K562 (cell line): ENCODE results near the gene DOCK4. TPM values are rescaled to one million over a fixed set of nuclear protein-coding genes. Genes with fewer than 3 reads are reported as not detected.

ENCODE experiments used
- ATAC-seq: fragments of 200-7000 bp; cut with Tn5 transposase; 3 replicates; pipeline ENCODE4 v1.9.1; 2020; ENCODE audit warnings: moderate library complexity
- BruUV-seq: library from RNA; stranded (reverse); fragments of 400-500 nt; replicated peaks from 2 replicates; lab custom pipeline; 2021; lab: Mats Ljungman, UMichigan
- CTCF ChIA-PET: fragments of 300-600 bp; formaldehyde crosslinking; extraction: SDS; loops from one replicate; lab custom pipeline; 2021; ENCODE audit warnings: low intra/inter-chr PET ratio; lab: Yijun Ruan, JAX
- POLR2A ChIA-PET: fragments of 300-600, 350-650 bp; sonication (Branson Sonifier 250); formaldehyde crosslinking; extraction: SDS; loops from one replicate; lab custom pipeline; 2021; ENCODE audit warnings: antibody characterized with exemption, inconsistent platforms; lab: Yijun Ruan, JAX
- DNase-seq, 4 experiments: peaks; one replicate each; pipeline versions ENCODE4 v3.0.0 to v3.0.0-alpha.2; 2011 to 2018; ENCODE audit warnings: low spot score in 3 of 4, mixed read lengths in 3 of 4; ENCODE audit errors: extremely low read depth in 1 of 4
- FAIRE-seq: peaks from 2 replicates; lab custom pipeline; 2011; peaks lifted over from hg19 to GRCh38; lab: Jason Lieb, UNC
- H2AFZ ChIP-seq: 2 replicates; pipeline ENCODE4 v1.6.0; 2011; ENCODE audit warnings: low read depth, low read length, control low read depth, inconsistent platforms
- H3K27ac ChIP-seq: fragments of 200-600 bp; 3 replicates; pipeline ENCODE4 v1.8.0; 2011; ENCODE audit warnings: low read depth, mild to moderate bottlenecking, control low read depth, inconsistent platforms, low read length, moderate library complexity, mixed read lengths; ENCODE audit errors: extremely low read depth
- H3K27me3 ChIP-seq, 2 experiments: fragments of 300-600 bp in 1 of 2; 2 replicates in 1 of 2; 3 replicates in 1 of 2; pipeline versions ENCODE4 v1.6.0 to v1.8.0; 2011; ENCODE audit warnings: inconsistent platforms in 2 of 2, low read length in 2 of 2, mild to moderate bottlenecking in 1 of 2, mixed read lengths in 1 of 2, moderate library complexity in 1 of 2; ENCODE audit not compliant: control insufficient read depth in 2 of 2, insufficient read depth in 2 of 2
- H3K36me3 ChIP-seq: fragments of 300-600 bp; 3 replicates; pipeline ENCODE4 v1.8.0; 2011; ENCODE audit warnings: mild to moderate bottlenecking, low read length, inconsistent platforms; ENCODE audit not compliant: control insufficient read depth, insufficient read depth
- H3K4me1 ChIP-seq, 2 experiments: fragments of 200-600 bp in 1 of 2; replicated peaks in 1 of 2; 2 replicates in 1 of 2; 3 replicates in 1 of 2; pipeline versions ENCODE4 v1.5.1 to v1.8.0; 2011; ENCODE audit warnings: inconsistent platforms in 2 of 2, low read length in 2 of 2, mild to moderate bottlenecking in 1 of 2, mixed read lengths in 1 of 2, moderate library complexity in 1 of 2; ENCODE audit not compliant: control insufficient read depth in 2 of 2, insufficient read depth in 2 of 2
- H3K4me2 ChIP-seq: 2 replicates; pipeline ENCODE4 v1.6.1; 2011; ENCODE audit warnings: low read length, control low read depth, inconsistent platforms, mixed read lengths; ENCODE audit not compliant: insufficient read depth
- H3K4me3 ChIP-seq: fragments of 200-600 bp; sonication (generic), shearing (Covaris generic); 2 replicates; pipeline ENCODE4 v1.5.1; 2016; ENCODE audit warnings: control low read depth, inconsistent platforms
- H3K79me2 ChIP-seq: fragments of 200-600 bp; 3 replicates; pipeline ENCODE4 v1.8.0; 2011; ENCODE audit warnings: low read length, inconsistent platforms; ENCODE audit not compliant: control insufficient read depth, insufficient read depth
- H3K9ac ChIP-seq, 2 experiments: 2 replicates each; pipeline versions ENCODE4 v1.6.0 to v1.6.1; 2011; ENCODE audit warnings: low read depth in 2 of 2, low read length in 2 of 2, control low read depth in 1 of 2, inconsistent platforms in 1 of 2, mild to moderate bottlenecking in 1 of 2, mixed read lengths in 1 of 2; ENCODE audit not compliant: insufficient read depth in 1 of 2
- H3K9me1 ChIP-seq: one replicate; pipeline ENCODE4 v1.6.0; 2011; ENCODE audit warnings: inconsistent platforms, mild to moderate bottlenecking, low read length, moderate library complexity; ENCODE audit not compliant: control insufficient read depth, insufficient read depth
- H3K9me3 ChIP-seq: replicated peaks from 2 replicates; pipeline ENCODE4 v1.5.1; 2011; ENCODE audit warnings: low read depth, low read length, inconsistent platforms; ENCODE audit not compliant: control insufficient read depth, insufficient read depth
- H4K20me1 ChIP-seq: replicated peaks from 2 replicates; pipeline ENCODE4 v1.6.1; 2011; ENCODE audit warnings: low read length, inconsistent platforms, mixed read lengths; ENCODE audit not compliant: control insufficient read depth, insufficient read depth
- BACH1 ChIP-seq: fragments of 200-800 bp; sonication (Bioruptor generic); IDR thresholded peaks from 2 replicates; pipeline ENCODE4 v1.6.1; 2016; ENCODE audit warnings: missing genetic modification characterization, missing compliant biosample characterization
- CHD1 ChIP-seq: fragments of 200-600 bp; sonication (generic); IDR thresholded peaks from one replicate; pipeline ENCODE4 v1.6.1; 2012; ENCODE audit warnings: mild to moderate bottlenecking, moderate library complexity, low read length, inconsistent platforms
- CXXC5 ChIP-seq: fragments of 250-450 bp; sonication (Bioruptor Pico); IDR thresholded peaks from 2 replicates; pipeline ENCODE4 v1.8.0; 2022; ENCODE audit warnings: inconsistent platforms, mild to moderate bottlenecking, moderate library complexity
- GTF2F1 ChIP-seq: IDR thresholded peaks from 2 replicates; pipeline ENCODE4 v1.6.1; 2011; ENCODE audit warnings: low read depth, low read length, improper control_type of control experiment
- MTA1 ChIP-seq: fragments of 450-650 bp; IDR thresholded peaks from 2 replicates; pipeline ENCODE4 v1.6.1; 2017; ENCODE audit warnings: borderline replicate concordance
- NR2F6 ChIP-seq: fragments of 450-650 bp; formaldehyde crosslinking; IDR thresholded peaks from 2 replicates; pipeline ENCODE4 v1.4.0; 2020; ENCODE audit warnings: mild to moderate bottlenecking
- POLR2AphosphoS5 ChIP-seq: IDR thresholded peaks from 2 replicates; pipeline ENCODE4 v1.6.1; 2011; ENCODE audit warnings: mild to moderate bottlenecking, low read depth, low read length, moderate library complexity; ENCODE audit not compliant: control insufficient read depth, insufficient read depth
- SMARCA4 ChIP-seq: fragments of 450-650 bp; IDR thresholded peaks from 2 replicates; pipeline ENCODE4 v1.6.1; 2016
- ZBTB7A ChIP-seq: IDR thresholded peaks from 2 replicates; pipeline ENCODE4 v1.6.1; 2011; ENCODE audit warnings: low read depth, mild to moderate bottlenecking, low read length, moderate library complexity, borderline replicate concordance; ENCODE audit not compliant: control insufficient read depth
- ZNF431 ChIP-seq: sonication (generic); formaldehyde crosslinking; IDR thresholded peaks from 2 replicates; pipeline ENCODE4 v1.8.0; 2022; ENCODE audit warnings: mild to moderate bottlenecking, missing genetic modification reagents
- WGBS: fragments of 100-300 bp; shearing (Covaris generic); methylation state at CpG from one replicate; pipeline ENCODE4 v1.1.6; 2016; ENCODE audit warnings: low coverage, mixed read lengths; ENCODE audit not compliant: insufficient coverage; ENCODE audit errors: missing lambda C conversion rate; 5-methylcytosine and 5-hydroxymethylcytosine counted together
- in situ Hi-C: fragments of 300-500 bp; cut with MboI; formaldehyde crosslinking; loops from 4 replicates; pipeline ENCODE4 v1.15.0; 2018; ENCODE audit warnings: inconsistent platforms, mixed read lengths
- intact Hi-C: fragments of 100-400 bp; cut with micrococcal nuclease; formaldehyde crosslinking; loops from 2 replicates; pipeline ENCODE4 v1.14.2; 2022
- polyA plus RNA-seq, 8 experiments: library from polyadenylated mRNA; depleted of rRNA in 4 of 8; stranded (reverse) in 5 of 8; unstranded in 3 of 8; fragments of >200 nt; fragmentation: Nextera tagmentation in 2 of 8; fragmentation: Illumina TruSeq in 1 of 8; extraction: Ambion mirVana in 2 of 8; extraction: Trizol in 1 of 8; gene quantifications; 2 replicates each; pipeline versions ENCODE4 v1.2.1 to v1.2.3, GENCODE V29; 2011 to 2014; ENCODE audit warnings: inconsistent platforms in 1 of 8, missing spikeins in 1 of 8
- total RNA-seq, 7 experiments: library from RNA; depleted of rRNA in 6 of 7; stranded (reverse); fragments of >200 nt in 6 of 7; fragmentation: Illumina TruSeq in 2 of 7; extraction: Trizol in 2 of 7; gene quantifications; 2 replicates each; pipeline versions ENCODE4 v1.2.1 to v1.2.3, GENCODE V29; 2011 to 2021; ENCODE audit warnings: low replicate concordance in 1 of 7
- TF ChIP-seq, protein P1 (sequence below): fragments of 200-800 bp; sonication (Bioruptor generic); IDR thresholded peaks from 2 replicates; pipeline ENCODE4 v1.6.1; 2016; ENCODE audit warnings: missing genetic modification characterization, missing compliant biosample characterization
- TF ChIP-seq, protein P2 (sequence below): fragments of 250-450 bp; sonication (Bioruptor Pico); IDR thresholded peaks from 2 replicates; pipeline ENCODE4 v1.8.0; 2021; ENCODE audit warnings: mild to moderate bottlenecking, moderate library complexity
- TF ChIP-seq, protein P3 (sequence below): sonication (generic); IDR thresholded peaks from 2 replicates; pipeline ENCODE4 v1.6.1; 2016

The DOCK4 gene
- total and polyA plus RNA-seq, 9 of the 15 experiments (the other 6 are each of a cell fraction or from before 2014, with no cell fraction given): 0.42 to 5.7 (median 2.3) TPM

DNA sequence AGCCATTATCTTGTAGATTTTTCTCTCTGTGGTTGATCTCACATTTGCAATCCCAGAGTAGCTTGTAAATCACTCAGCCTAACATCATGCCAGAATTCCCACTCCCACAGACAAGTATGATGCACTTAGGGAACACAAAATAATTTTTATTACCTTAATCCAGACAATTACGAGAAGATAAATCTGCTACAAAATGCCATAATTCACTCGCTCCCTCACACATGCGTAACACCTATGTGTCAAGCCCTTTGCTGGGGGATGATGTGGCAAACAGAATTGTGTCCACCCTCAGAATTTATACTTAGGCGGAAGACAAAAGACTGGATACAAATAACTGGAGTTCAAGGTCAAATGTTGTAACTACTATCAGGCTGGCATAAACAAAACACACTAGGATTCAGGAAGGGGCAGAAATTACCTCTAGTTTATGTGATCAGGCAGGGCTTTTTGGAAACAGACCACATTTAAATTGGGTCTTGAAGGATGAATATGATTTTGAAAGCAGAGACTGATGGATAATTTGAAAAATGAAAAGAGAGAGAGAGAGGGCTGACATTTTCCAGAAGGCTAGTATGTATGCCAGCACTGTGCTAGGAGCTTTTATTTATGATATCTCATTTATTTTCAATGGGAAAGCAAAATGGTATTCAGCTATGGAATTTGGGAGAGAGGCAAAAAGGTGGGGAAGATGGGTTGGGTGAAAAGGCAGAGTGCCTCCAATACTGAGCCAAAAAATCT, 69.8 kb downstream of the DOCK4 start (continued):
- TF ChIP-seq POLR2AphosphoS5: no peak
- TF ChIP-seq, all 486 proteins: peak for 0

DNA sequence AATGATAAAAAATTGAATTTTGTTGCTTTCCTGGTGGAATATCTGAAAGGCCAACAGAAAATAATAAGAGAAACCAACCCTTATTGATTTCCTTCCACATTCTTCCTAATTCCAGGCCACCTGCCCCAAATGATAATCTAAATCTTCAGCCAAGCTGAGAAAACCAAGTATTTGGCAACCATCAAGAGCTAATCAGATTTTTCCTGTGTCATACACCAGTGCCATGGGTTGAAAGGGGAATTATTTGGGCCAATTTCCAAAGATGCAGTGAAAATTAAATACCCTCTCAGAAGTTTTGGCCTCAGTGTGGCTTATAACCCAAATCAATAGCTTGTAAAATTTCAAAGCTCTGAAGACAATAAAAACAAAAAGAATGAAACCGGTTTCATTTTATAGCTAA, 70.4 kb downstream of the DOCK4 start:
- H3K9me3 ChIP-seq: no peaks in the 10 kb centered on the region
- no peak overlapping the region for H3K9ac ChIP-seq
- in situ Hi-C loops (no loop called here), intact Hi-C loops (no loop called here)
- BruUV-seq: no TSS peak
- POLR2A ChIA-PET: interaction anchor here (0.6 to 1.3 kb wide), 2 partner anchors 11 to 190 kb away, joined by 3 read pairs; no protein-coding TSS in a partner anchor
- no peaks in the 10 kb centered on the region for H3K36me3 ChIP-seq
- H3K4me1 ChIP-seq: no peaks in the 10 kb centered on the region
- no peak overlapping the region for H3K4me3 ChIP-seq
- DNase-seq (no peak), FAIRE-seq (no peak), ATAC-seq (no peak)
- no peak overlapping the region for H3K4me2 ChIP-seq
- no peak overlapping the region for H3K27ac ChIP-seq
- H2AFZ ChIP-seq: no peak overlapping the region
- no peaks in the 10 kb centered on the region for H3K79me2 ChIP-seq
- WGBS: 0% methylated on average over 1 of the region's 1 CpG
- H3K27me3 ChIP-seq: peaks cover 0 to 5% of the 10 kb centered on the region in 2 experiments; a peak in 1 of 5 replicates
- no peaks in the 10 kb centered on the region for H4K20me1 ChIP-seq
- no peaks in the 10 kb centered on the region for H3K9me1 ChIP-seq
- CTCF ChIA-PET: no interaction called here
- TF ChIP-seq ZNF431 (CRISPR knock-in tag) (no peak), SMARCA4 (no peak), BACH1 (no peak), ZBTB7A (no peak), GTF2F1 (no peak), MTA1 (no peak), CXXC5 (CRISPR knock-in tag) (no peak), NR2F6 (CRISPR knock-in tag) (no peak), CHD1 (no peak)
- TF ChIP-seq, protein P1, sequence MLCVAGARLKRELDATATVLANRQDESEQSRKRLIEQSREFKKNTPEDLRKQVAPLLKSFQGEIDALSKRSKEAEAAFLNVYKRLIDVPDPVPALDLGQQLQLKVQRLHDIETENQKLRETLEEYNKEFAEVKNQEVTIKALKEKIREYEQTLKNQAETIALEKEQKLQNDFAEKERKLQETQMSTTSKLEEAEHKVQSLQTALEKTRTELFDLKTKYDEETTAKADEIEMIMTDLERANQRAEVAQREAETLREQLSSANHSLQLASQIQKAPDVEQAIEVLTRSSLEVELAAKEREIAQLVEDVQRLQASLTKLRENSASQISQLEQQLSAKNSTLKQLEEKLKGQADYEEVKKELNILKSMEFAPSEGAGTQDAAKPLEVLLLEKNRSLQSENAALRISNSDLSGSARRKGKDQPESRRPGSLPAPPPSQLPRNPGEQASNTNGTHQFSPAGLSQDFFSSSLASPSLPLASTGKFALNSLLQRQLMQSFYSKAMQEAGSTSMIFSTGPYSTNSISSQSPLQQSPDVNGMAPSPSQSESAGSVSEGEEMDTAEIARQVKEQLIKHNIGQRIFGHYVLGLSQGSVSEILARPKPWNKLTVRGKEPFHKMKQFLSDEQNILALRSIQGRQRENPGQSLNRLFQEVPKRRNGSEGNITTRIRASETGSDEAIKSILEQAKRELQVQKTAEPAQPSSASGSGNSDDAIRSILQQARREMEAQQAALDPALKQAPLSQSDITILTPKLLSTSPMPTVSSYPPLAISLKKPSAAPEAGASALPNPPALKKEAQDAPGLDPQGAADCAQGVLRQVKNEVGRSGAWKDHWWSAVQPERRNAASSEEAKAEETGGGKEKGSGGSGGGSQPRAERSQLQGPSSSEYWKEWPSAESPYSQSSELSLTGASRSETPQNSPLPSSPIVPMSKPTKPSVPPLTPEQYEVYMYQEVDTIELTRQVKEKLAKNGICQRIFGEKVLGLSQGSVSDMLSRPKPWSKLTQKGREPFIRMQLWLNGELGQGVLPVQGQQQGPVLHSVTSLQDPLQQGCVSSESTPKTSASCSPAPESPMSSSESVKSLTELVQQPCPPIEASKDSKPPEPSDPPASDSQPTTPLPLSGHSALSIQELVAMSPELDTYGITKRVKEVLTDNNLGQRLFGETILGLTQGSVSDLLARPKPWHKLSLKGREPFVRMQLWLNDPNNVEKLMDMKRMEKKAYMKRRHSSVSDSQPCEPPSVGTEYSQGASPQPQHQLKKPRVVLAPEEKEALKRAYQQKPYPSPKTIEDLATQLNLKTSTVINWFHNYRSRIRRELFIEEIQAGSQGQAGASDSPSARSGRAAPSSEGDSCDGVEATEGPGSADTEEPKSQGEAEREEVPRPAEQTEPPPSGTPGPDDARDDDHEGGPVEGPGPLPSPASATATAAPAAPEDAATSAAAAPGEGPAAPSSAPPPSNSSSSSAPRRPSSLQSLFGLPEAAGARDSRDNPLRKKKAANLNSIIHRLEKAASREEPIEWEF (CRISPR knock-in tag): no peak
- TF ChIP-seq, protein P2, sequence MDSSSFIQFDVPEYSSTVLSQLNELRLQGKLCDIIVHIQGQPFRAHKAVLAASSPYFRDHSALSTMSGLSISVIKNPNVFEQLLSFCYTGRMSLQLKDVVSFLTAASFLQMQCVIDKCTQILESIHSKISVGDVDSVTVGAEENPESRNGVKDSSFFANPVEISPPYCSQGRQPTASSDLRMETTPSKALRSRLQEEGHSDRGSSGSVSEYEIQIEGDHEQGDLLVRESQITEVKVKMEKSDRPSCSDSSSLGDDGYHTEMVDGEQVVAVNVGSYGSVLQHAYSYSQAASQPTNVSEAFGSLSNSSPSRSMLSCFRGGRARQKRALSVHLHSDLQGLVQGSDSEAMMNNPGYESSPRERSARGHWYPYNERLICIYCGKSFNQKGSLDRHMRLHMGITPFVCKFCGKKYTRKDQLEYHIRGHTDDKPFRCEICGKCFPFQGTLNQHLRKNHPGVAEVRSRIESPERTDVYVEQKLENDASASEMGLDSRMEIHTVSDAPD: no peak
- TF ChIP-seq, protein P3, sequence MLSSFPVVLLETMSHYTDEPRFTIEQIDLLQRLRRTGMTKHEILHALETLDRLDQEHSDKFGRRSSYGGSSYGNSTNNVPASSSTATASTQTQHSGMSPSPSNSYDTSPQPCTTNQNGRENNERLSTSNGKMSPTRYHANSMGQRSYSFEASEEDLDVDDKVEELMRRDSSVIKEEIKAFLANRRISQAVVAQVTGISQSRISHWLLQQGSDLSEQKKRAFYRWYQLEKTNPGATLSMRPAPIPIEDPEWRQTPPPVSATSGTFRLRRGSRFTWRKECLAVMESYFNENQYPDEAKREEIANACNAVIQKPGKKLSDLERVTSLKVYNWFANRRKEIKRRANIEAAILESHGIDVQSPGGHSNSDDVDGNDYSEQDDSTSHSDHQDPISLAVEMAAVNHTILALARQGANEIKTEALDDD: no peak
